Measurements from ENCODE around the gene GALNT3.
A peak's percentile ranks its signal among the peaks of the same experiment; 100 is the strongest.

The GALNT3 gene

DNA sequence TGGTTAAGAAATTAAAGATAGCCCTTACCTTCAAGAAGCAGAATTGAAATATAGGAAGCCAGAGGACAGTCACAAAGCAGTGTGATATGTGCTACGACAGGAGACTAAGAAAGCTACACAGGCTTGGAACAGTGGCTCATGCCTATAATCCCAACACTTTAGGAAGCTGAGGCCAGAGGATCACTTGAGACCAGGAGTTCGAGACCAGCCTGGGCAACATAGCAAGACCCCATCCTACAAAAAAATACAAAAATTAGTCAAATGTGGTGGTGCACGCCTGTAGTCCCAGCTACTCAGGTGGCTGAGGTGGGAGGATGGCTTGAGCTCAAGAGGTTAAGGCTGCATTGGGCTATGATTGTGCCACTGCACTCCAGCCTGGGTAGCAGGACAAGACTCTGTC is 21.9 kb downstream of the GALNT3 start:
- POLR2A ChIA-PET, result no interaction called here
- Histone ChIP-seq H3K4me3 (ENCODE audit: low read depth, low read length) (no peak overlapping the region), H3K4me1 (ENCODE audit: control insufficient read depth, insufficient read depth, low read length) (peaks cover 29% of the 10 kb centered on the region; the same call in 1 of the 2 replicates), H3K9me3 (ENCODE audit: control insufficient read depth, insufficient read depth, low read depth, low read length) (no peaks in the 10 kb centered on the region), H3K36me3 (ENCODE audit: control insufficient read depth in 2 of 2, insufficient read depth in 1 of 2, low read length in 2 of 2) (peaks cover 0 to 3% of the 10 kb centered on the region in 2 experiments; a peak in 1 of 3 replicates), H3K27ac (ENCODE audit: extremely low read depth, low read depth, low read length) (no peak overlapping the region)
- CTCF ChIA-PET, result no interaction called here
- peak; percentile 78 for TF ChIP-seq ZNF121 (tag by site-specific recombination; IDR thresholded peaks at IDR 0.05)
- TF ChIP-seq, protein P1, sequence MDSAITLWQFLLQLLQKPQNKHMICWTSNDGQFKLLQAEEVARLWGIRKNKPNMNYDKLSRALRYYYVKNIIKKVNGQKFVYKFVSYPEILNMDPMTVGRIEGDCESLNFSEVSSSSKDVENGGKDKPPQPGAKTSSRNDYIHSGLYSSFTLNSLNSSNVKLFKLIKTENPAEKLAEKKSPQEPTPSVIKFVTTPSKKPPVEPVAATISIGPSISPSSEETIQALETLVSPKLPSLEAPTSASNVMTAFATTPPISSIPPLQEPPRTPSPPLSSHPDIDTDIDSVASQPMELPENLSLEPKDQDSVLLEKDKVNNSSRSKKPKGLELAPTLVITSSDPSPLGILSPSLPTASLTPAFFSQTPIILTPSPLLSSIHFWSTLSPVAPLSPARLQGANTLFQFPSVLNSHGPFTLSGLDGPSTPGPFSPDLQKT (IDR thresholded peaks at IDR 0.05; ENCODE audit: borderline replicate concordance, low read depth, low read length), result no peak

DNA sequence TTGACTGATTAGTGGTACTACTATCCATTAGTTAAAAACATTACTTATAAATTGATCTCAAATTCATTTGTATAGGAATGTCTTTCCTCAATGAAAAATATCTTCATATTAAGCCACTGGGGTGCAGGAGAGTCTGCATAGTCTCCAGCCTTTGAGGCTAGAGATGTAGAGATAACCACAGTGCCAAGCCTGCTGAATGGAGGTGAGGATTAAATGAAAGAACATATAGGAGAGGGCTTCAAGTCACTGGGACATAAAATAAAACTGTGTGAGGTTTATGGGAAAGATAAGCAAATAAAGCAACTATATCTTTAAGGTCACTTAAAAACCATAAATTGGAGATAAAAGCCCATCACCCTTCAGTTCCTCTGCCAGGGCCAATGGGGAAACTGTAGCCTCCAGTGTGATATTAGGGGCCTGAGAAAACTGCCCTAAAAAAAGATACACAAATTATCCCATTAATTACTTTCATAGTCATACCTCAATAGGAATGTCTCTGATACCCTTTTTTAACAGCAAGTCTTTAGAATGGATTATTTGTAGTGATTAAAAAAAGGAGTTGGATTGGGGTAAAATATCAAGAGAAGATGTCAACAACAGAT is 27.6 kb downstream of the GALNT3 start:
- CTCF ChIA-PET, result no interaction called here
- Histone ChIP-seq H3K4me3 (ENCODE audit: low read depth, low read length) (no peak overlapping the region), H3K27ac (ENCODE audit: extremely low read depth, low read depth, low read length) (no peak overlapping the region), H3K4me1 (ENCODE audit: control insufficient read depth, insufficient read depth, low read length) (peaks cover 36% of the 10 kb centered on the region), H3K36me3 (ENCODE audit: control insufficient read depth in 2 of 2, insufficient read depth in 1 of 2, low read length in 2 of 2) (no peaks in the 10 kb centered on the region; a peak in 1 of 3 replicates), H3K9me3 (ENCODE audit: control insufficient read depth, insufficient read depth, low read depth, low read length) (no peaks in the 10 kb centered on the region)
- TF ChIP-seq TCF7L2 (IDR thresholded peaks at IDR 0.05; ENCODE audit: borderline replicate concordance, low read depth, low read length), result peak; percentile 31; the same call in 1 of the 2 replicates
- TF ChIP-seq ZBTB20 (tag by site-specific recombination; IDR thresholded peaks at IDR 0.05), result no peak
- TF ChIP-seq ZNF391 (tag by site-specific recombination; IDR thresholded peaks at IDR 0.05; ENCODE audit: borderline replicate concordance, low read depth), result no peak
- no peak for TF ChIP-seq ZNF341 (tag by site-specific recombination; IDR thresholded peaks at IDR 0.05; ENCODE audit: low read depth)
- TF ChIP-seq ZNF626 (tag by site-specific recombination; IDR thresholded peaks at IDR 0.05), result no peak
- TF ChIP-seq, protein P2, sequence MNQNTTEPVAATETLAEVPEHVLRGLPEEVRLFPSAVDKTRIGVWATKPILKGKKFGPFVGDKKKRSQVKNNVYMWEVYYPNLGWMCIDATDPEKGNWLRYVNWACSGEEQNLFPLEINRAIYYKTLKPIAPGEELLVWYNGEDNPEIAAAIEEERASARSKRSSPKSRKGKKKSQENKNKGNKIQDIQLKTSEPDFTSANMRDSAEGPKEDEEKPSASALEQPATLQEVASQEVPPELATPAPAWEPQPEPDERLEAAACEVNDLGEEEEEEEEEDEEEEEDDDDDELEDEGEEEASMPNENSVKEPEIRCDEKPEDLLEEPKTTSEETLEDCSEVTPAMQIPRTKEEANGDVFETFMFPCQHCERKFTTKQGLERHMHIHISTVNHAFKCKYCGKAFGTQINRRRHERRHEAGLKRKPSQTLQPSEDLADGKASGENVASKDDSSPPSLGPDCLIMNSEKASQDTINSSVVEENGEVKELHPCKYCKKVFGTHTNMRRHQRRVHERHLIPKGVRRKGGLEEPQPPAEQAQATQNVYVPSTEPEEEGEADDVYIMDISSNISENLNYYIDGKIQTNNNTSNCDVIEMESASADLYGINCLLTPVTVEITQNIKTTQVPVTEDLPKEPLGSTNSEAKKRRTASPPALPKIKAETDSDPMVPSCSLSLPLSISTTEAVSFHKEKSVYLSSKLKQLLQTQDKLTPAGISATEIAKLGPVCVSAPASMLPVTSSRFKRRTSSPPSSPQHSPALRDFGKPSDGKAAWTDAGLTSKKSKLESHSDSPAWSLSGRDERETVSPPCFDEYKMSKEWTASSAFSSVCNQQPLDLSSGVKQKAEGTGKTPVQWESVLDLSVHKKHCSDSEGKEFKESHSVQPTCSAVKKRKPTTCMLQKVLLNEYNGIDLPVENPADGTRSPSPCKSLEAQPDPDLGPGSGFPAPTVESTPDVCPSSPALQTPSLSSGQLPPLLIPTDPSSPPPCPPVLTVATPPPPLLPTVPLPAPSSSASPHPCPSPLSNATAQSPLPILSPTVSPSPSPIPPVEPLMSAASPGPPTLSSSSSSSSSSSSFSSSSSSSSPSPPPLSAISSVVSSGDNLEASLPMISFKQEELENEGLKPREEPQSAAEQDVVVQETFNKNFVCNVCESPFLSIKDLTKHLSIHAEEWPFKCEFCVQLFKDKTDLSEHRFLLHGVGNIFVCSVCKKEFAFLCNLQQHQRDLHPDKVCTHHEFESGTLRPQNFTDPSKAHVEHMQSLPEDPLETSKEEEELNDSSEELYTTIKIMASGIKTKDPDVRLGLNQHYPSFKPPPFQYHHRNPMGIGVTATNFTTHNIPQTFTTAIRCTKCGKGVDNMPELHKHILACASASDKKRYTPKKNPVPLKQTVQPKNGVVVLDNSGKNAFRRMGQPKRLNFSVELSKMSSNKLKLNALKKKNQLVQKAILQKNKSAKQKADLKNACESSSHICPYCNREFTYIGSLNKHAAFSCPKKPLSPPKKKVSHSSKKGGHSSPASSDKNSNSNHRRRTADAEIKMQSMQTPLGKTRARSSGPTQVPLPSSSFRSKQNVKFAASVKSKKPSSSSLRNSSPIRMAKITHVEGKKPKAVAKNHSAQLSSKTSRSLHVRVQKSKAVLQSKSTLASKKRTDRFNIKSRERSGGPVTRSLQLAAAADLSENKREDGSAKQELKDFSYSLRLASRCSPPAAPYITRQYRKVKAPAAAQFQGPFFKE (tag by site-specific recombination; IDR thresholded peaks at IDR 0.05; ENCODE audit: borderline replicate concordance), result no peak
- POLR2A ChIA-PET, result no interaction called here

DNA sequence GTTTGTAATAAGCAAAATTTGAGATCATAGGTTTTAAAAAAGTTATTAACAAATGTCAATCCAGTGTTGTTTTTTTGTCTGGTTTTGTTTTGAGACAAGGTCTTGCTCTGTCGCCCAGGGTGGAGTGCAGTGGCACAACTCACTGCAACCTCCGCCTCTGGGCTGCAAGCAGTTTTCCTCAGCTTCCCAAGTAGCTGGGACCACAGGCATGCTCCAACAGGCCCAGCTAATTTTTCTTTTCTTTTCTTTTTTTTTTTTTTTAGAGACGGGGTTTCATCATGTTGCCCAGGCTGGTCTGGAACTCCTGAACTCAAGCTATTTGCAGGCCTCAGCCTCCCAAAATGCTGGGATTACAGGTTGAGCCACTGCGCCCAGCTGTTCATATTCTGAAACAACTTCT is 31.3 kb downstream of the GALNT3 start:
- Histone ChIP-seq H3K9me3 (ENCODE audit: control insufficient read depth, insufficient read depth, low read depth, low read length) (no peaks in the 10 kb centered on the region), H3K4me1 (ENCODE audit: control insufficient read depth, insufficient read depth, low read length) (peaks cover 52% of the 10 kb centered on the region), H3K27ac (ENCODE audit: extremely low read depth, low read depth, low read length) (peak overlapping the region; percentile 47), H3K4me3 (ENCODE audit: low read depth, low read length) (no peak overlapping the region), H3K36me3 (ENCODE audit: control insufficient read depth in 2 of 2, insufficient read depth in 1 of 2, low read length in 2 of 2) (no peaks in the 10 kb centered on the region)
- CTCF ChIA-PET, result interaction anchor here (1.5 to 1.8 kb wide), 3 partner anchors 16 to 362 kb away, joined by 3 to 8 read pairs (median 4); no protein-coding TSS in a partner anchor
- POLR2A ChIA-PET, result no interaction called here
- TF ChIP-seq ZNF600 (tag by site-specific recombination; IDR thresholded peaks at IDR 0.05), result peak; percentile 74
- TF ChIP-seq ZNF610 (tag by site-specific recombination; IDR thresholded peaks at IDR 0.05; ENCODE audit: borderline replicate concordance), result 0 out of 2 replicates have a peak, but pooled peaks have one; percentile 22
- peak; percentile 97 for TF ChIP-seq OSR2 (tag by site-specific recombination; IDR thresholded peaks at IDR 0.05)
- TF ChIP-seq RBAK (tag by site-specific recombination; IDR thresholded peaks at IDR 0.05), result no peak
- TF ChIP-seq ZNF654 (tag by site-specific recombination; IDR thresholded peaks at IDR 0.05; ENCODE audit: low read depth), result no peak
- no peak for TF ChIP-seq HOXA7 (CRISPR knock-in tag; IDR thresholded peaks at IDR 0.05; ENCODE audit: borderline replicate concordance)
- TF ChIP-seq, protein P3, sequence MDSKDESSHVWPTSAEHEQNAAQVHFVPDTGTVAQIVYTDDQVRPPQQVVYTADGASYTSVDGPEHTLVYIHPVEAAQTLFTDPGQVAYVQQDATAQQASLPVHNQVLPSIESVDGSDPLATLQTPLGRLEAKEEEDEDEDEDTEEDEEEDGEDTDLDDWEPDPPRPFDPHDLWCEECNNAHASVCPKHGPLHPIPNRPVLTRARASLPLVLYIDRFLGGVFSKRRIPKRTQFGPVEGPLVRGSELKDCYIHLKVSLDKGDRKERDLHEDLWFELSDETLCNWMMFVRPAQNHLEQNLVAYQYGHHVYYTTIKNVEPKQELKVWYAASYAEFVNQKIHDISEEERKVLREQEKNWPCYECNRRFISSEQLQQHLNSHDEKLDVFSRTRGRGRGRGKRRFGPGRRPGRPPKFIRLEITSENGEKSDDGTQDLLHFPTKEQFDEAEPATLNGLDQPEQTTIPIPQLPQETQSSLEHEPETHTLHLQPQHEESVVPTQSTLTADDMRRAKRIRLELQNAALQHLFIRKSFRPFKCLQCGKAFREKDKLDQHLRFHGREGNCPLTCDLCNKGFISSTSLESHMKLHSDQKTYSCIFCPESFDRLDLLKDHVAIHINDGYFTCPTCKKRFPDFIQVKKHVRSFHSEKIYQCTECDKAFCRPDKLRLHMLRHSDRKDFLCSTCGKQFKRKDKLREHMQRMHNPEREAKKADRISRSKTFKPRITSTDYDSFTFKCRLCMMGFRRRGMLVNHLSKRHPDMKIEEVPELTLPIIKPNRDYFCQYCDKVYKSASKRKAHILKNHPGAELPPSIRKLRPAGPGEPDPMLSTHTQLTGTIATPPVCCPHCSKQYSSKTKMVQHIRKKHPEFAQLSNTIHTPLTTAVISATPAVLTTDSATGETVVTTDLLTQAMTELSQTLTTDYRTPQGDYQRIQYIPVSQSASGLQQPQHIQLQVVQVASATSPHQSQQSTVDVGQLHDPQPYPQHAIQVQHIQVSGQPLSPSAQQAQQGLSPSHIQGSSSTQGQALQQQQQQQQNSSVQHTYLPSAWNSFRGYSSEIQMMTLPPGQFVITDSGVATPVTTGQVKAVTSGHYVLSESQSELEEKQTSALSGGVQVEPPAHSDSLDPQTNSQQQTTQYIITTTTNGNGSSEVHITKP (tag by site-specific recombination; IDR thresholded peaks at IDR 0.05), result peak; percentile 30; the same call in 1 of the 2 replicates
- peak; percentile 29; the same call in 1 of the 2 replicates for TF ChIP-seq ZNF394 (tag by site-specific recombination; IDR thresholded peaks at IDR 0.05; ENCODE audit: borderline replicate concordance)
- TF ChIP-seq, protein P4, sequence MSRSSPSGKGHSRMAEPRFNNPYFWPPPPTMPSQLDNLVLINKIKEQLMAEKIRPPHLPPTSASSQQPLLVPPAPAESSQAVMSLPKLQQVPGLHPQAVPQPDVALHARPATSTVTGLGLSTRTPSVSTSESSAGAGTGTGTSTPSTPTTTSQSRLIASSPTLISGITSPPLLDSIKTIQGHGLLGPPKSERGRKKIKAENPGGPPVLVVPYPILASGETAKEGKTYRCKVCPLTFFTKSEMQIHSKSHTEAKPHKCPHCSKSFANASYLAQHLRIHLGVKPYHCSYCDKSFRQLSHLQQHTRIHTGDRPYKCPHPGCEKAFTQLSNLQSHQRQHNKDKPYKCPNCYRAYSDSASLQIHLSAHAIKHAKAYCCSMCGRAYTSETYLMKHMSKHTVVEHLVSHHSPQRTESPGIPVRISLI (tag by site-specific recombination; IDR thresholded peaks at IDR 0.05), result 0 out of 2 replicates have a peak, but pooled peaks have one; percentile 48
